Astrocyte (in vitro differentiated cells and primary cell): ENCODE data around the gene OR1D2. TPM values are rescaled to one million over a fixed set of nuclear protein-coding genes. Genes with fewer than 3 reads are reported as not detected.

Experiments
- DNase-seq: peaks from one replicate; pipeline ENCODE4 v3.0.0-alpha.2; 2010; ENCODE audit warnings: low read depth
- FAIRE-seq: peaks from 2 replicates; lab custom pipeline; 2011; peaks lifted over from hg19 to GRCh38; lab: Jason Lieb, UNC
- H2AFZ ChIP-seq: 2 replicates; pipeline ENCODE4 v1.6.0; 2012; ENCODE audit warnings: low read depth, low read length, inconsistent platforms
- H3K27ac ChIP-seq: 2 replicates; pipeline ENCODE4 v1.5.1; 2011; ENCODE audit warnings: low read depth, low read length, inconsistent platforms
- H3K27me3 ChIP-seq: 2 replicates; pipeline ENCODE4 v1.6.0; 2011; ENCODE audit warnings: low read length, inconsistent platforms; ENCODE audit not compliant: insufficient read depth
- H3K36me3 ChIP-seq: 2 replicates; pipeline ENCODE4 v1.5.1; 2011; ENCODE audit warnings: low read length, inconsistent platforms; ENCODE audit not compliant: insufficient read depth
- H3K4me1 ChIP-seq: 2 replicates; pipeline ENCODE4 v1.5.1; 2011; ENCODE audit warnings: low read length, inconsistent platforms; ENCODE audit not compliant: insufficient read depth
- H3K4me2 ChIP-seq: 2 replicates; pipeline ENCODE4 v1.6.0; 2012; ENCODE audit warnings: low read length, inconsistent platforms
- H3K4me3 ChIP-seq: 2 replicates; pipeline ENCODE4 v1.5.1; 2011; ENCODE audit warnings: low read depth, mild to moderate bottlenecking, low read length, inconsistent platforms; ENCODE audit not compliant: insufficient read depth
- H3K79me2 ChIP-seq: 2 replicates; pipeline ENCODE4 v1.6.0; 2012; ENCODE audit warnings: mild to moderate bottlenecking, low read length, inconsistent platforms; ENCODE audit not compliant: insufficient read depth
- H3K9ac ChIP-seq: 2 replicates; pipeline ENCODE4 v1.6.0; 2012; ENCODE audit warnings: mild to moderate bottlenecking, low read length, inconsistent platforms
- H3K9me3 ChIP-seq: 2 replicates; pipeline ENCODE4 v1.5.1; 2012; ENCODE audit warnings: low read depth, mild to moderate bottlenecking, low read length, inconsistent platforms; ENCODE audit not compliant: insufficient read depth
- H4K20me1 ChIP-seq: 2 replicates; pipeline ENCODE4 v1.6.0; 2012; ENCODE audit warnings: low read length, inconsistent platforms; ENCODE audit not compliant: insufficient read depth
- H3K27ac Mint-ChIP-seq: one replicate; pipeline ENCODE4 v1.8.0; 2021; ENCODE audit warnings: mild to moderate bottlenecking, mixed read lengths; ENCODE audit not compliant: unreplicated experiment
- H3K27me3 Mint-ChIP-seq: one replicate; pipeline ENCODE4 v1.8.0; 2021; ENCODE audit warnings: low read depth, mixed read lengths; ENCODE audit not compliant: unreplicated experiment
- H3K36me3 Mint-ChIP-seq: one replicate; pipeline ENCODE4 v1.8.0; 2021; ENCODE audit warnings: low read depth, mixed read lengths; ENCODE audit not compliant: unreplicated experiment
- H3K4me1 Mint-ChIP-seq: one replicate; pipeline ENCODE4 v1.8.0; 2021; ENCODE audit warnings: low read depth, mixed read lengths; ENCODE audit not compliant: unreplicated experiment
- H3K4me3 Mint-ChIP-seq: one replicate; pipeline ENCODE4 v1.8.0; 2021; ENCODE audit warnings: mild to moderate bottlenecking, moderate library complexity, mixed read lengths; ENCODE audit not compliant: unreplicated experiment
- H3K9me3 Mint-ChIP-seq: one replicate; pipeline ENCODE4 v1.8.0; 2021; ENCODE audit warnings: mild to moderate bottlenecking, mixed read lengths; ENCODE audit not compliant: unreplicated experiment
- EZH2 ChIP-seq: IDR thresholded peaks from 2 replicates; pipeline ENCODE4 v1.6.1; 2012; ENCODE audit warnings: mild to moderate bottlenecking, low read length, inconsistent platforms; ENCODE audit not compliant: insufficient read depth
- total RNA-seq: library from RNA; stranded (reverse); gene quantifications from 2 replicates; pipeline ENCODE4 v1.2.1, GENCODE V29; 2021
- TF ChIP-seq, protein P1 (sequence below): IDR thresholded peaks from 2 replicates; pipeline ENCODE4 v1.5.1; 2011; ENCODE audit warnings: low read depth, mild to moderate bottlenecking, inconsistent platforms, low read length, moderate library complexity; ENCODE audit not compliant: insufficient read depth

Gene OR1D2
- total RNA-seq, 1 donor from 2014 or later = not detected

DNA sequence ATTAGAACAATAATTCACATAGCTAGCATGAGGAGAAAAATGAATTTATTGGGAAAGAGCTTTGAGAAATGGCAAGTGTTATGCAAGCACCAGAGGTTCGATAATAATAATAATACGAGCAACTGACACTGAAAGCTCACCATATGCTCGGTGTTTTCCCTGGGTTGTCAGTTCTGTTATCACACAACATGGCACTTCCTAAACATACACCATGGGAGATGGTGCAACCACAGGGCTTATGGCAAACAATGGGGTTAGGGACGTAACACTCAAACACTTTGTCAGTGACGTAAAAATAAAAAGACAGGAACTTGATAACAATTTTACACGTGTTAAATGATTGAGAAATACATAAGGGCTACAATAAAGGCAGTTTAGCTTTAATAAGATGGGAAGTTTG lies 64.5 kb downstream of the OR1D2 start:
- no peak for TF ChIP-seq EZH2
- TF ChIP-seq, protein P1, sequence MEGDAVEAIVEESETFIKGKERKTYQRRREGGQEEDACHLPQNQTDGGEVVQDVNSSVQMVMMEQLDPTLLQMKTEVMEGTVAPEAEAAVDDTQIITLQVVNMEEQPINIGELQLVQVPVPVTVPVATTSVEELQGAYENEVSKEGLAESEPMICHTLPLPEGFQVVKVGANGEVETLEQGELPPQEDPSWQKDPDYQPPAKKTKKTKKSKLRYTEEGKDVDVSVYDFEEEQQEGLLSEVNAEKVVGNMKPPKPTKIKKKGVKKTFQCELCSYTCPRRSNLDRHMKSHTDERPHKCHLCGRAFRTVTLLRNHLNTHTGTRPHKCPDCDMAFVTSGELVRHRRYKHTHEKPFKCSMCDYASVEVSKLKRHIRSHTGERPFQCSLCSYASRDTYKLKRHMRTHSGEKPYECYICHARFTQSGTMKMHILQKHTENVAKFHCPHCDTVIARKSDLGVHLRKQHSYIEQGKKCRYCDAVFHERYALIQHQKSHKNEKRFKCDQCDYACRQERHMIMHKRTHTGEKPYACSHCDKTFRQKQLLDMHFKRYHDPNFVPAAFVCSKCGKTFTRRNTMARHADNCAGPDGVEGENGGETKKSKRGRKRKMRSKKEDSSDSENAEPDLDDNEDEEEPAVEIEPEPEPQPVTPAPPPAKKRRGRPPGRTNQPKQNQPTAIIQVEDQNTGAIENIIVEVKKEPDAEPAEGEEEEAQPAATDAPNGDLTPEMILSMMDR = no peak
- no peak overlapping the region for H3K9ac ChIP-seq
- Mint-ChIP-seq H3K27me3 (peaks cover 11% of the 10 kb centered on the region), H3K36me3 (peaks cover 3% of the 10 kb centered on the region), H3K4me3 (no peak overlapping the region), H3K4me1 (no peaks in the 10 kb centered on the region), H3K27ac (no peak overlapping the region), H3K9me3 (peaks cover 15% of the 10 kb centered on the region)
- no peaks in the 10 kb centered on the region for H4K20me1 ChIP-seq
- no peak overlapping the region for H3K4me3 ChIP-seq
- no peaks in the 10 kb centered on the region for H3K4me1 ChIP-seq
- H3K27me3 ChIP-seq = peaks cover 3% of the 10 kb centered on the region
- no peak overlapping the region for H3K4me2 ChIP-seq
- H2AFZ ChIP-seq = no peak overlapping the region
- H3K36me3 ChIP-seq = no peaks in the 10 kb centered on the region
- peaks cover 9% of the 10 kb centered on the region for H3K9me3 ChIP-seq
- no peak overlapping the region for H3K27ac ChIP-seq
- no peaks in the 10 kb centered on the region for H3K79me2 ChIP-seq
- no peak for FAIRE-seq
- DNase-seq = no peak

DNA sequence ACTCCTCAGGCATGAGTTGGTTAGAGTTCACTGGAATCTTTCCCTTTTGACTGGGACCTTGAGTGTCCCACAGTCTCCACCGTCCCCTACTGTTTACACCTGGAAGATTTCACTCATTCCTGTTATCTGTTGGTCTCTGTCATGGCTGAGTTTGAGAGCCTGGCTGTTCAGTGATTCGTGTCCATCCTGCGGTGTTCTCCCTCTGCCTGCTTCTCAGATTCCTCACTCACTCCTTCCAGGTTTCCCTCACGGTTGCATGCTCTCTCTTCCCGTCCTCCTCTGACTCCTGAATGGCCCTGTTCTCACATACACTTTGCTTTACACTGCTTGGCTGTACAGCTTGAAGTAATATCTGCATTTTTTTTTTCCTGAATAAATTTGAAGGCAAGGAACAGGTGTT lies 65.3 kb downstream of the OR1D2 start:
- H3K27ac Mint-ChIP-seq = no peak overlapping the region
- peaks cover 11% of the 10 kb centered on the region for H3K27me3 Mint-ChIP-seq
- no peak for FAIRE-seq

More for the DNA sequence above, 65.3 kb downstream of the OR1D2 start:
- Histone ChIP-seq H3K36me3 (no peaks in the 10 kb centered on the region), H3K79me2 (no peaks in the 10 kb centered on the region), H3K4me3 (no peak overlapping the region), H3K9ac (no peak overlapping the region), H2AFZ (no peak overlapping the region), H4K20me1 (no peaks in the 10 kb centered on the region), H3K4me1 (no peaks in the 10 kb centered on the region), H3K4me2 (no peak overlapping the region), H3K27me3 (peaks cover 3% of the 10 kb centered on the region), H3K27ac (no peak overlapping the region), H3K9me3 (peaks cover 6% of the 10 kb centered on the region)
- Mint-ChIP-seq H3K4me1 (no peaks in the 10 kb centered on the region), H3K9me3 (peaks cover 11% of the 10 kb centered on the region), H3K4me3 (no peak overlapping the region), H3K36me3 (peaks cover 3% of the 10 kb centered on the region)
- DNase-seq = no peak
- no peak for TF ChIP-seq EZH2
- TF ChIP-seq, protein P1 = no peak

Other genes starting within 250 kb of the OR1D2 start
- not detected in 2 replicates for gene OR1D5, start 40.8 kb downstream of the OR1D2 start, total RNA-seq
- gene OR1G1, start 23.1 kb upstream of the OR1D2 start, total RNA-seq = not detected in 2 replicates
- gene OR1A2, start 93.1 kb upstream of the OR1D2 start, total RNA-seq = not detected in 2 replicates
- gene OR1A1, start 103.2 kb upstream of the OR1D2 start, total RNA-seq = not detected in 2 replicates
- gene OR3A1, start 193.9 kb upstream of the OR1D2 start, total RNA-seq = not detected in 2 replicates